ENCODE data around the gene RPL7A. TPM values are rescaled to one million over a fixed set of nuclear protein-coding genes. Genes with fewer than 3 reads are reported as not detected.

The RPL7A gene
- total and polyA plus RNA-seq, 2 of the 13 experiments (the other 11 are each of a cell fraction or from before 2014, with no cell fraction given): 2,401 to 2,938 TPM

DNA sequence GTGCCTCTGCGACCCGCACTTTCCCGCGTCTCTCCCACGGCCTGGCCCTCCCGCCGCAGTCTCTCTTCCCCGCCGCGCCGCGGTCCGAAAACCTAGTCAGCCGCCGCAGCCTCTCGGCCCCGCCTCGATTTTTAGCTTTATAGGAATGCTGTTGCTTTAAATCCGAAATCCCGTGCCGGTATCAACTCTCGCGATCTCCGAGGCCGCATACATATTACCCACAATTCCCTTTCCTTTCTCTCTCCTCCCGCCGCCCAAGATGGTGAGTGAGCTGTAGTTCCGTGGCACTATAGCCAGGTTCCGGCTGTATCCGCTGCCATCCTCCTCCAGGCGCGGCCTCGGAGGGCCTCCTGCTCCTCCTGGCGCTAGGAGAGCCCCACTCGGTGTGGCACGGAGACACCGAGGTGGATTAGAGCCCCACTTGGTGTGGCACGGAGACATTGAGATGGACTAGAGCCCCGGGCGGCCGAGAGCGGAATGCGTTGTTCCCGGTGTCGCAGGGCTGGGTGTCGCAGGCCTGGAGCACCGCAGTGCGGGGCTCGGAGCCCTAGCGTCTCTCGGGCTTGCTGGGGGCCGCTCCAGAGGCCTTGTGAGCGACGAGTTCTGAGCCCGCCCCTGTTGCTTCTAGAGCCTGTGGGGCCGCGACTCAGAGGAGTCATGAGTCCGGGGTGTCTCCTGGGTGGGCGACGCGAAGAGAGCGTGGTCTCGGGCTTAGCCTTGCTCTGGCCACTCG is at the start of gene RPL7A, which contains the start of gene MED22 (continued):
- TF ChIP-seq HNRNPL (IDR thresholded peaks at IDR 0.05; ENCODE audit: low read depth, low read length): 0 out of 2 replicates have a peak, but pooled peaks have one; percentile 54
- no peak for TF ChIP-seq SMARCC2 (IDR thresholded peaks at IDR 0.05)
- TF ChIP-seq, protein P1, sequence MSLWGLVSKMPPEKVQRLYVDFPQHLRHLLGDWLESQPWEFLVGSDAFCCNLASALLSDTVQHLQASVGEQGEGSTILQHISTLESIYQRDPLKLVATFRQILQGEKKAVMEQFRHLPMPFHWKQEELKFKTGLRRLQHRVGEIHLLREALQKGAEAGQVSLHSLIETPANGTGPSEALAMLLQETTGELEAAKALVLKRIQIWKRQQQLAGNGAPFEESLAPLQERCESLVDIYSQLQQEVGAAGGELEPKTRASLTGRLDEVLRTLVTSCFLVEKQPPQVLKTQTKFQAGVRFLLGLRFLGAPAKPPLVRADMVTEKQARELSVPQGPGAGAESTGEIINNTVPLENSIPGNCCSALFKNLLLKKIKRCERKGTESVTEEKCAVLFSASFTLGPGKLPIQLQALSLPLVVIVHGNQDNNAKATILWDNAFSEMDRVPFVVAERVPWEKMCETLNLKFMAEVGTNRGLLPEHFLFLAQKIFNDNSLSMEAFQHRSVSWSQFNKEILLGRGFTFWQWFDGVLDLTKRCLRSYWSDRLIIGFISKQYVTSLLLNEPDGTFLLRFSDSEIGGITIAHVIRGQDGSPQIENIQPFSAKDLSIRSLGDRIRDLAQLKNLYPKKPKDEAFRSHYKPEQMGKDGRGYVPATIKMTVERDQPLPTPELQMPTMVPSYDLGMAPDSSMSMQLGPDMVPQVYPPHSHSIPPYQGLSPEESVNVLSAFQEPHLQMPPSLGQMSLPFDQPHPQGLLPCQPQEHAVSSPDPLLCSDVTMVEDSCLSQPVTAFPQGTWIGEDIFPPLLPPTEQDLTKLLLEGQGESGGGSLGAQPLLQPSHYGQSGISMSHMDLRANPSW (CRISPR knock-in tag; IDR thresholded peaks at IDR 0.05; ENCODE audit: borderline replicate concordance): no peak
- TF ChIP-seq ZNF230 (CRISPR knock-in tag; IDR thresholded peaks at IDR 0.05): peak; percentile 66; the same call in 1 of the 2 replicates
- TF ChIP-seq RELA (CRISPR knock-in tag; IDR thresholded peaks at IDR 0.05): no peak
- TF ChIP-seq, protein P2, sequence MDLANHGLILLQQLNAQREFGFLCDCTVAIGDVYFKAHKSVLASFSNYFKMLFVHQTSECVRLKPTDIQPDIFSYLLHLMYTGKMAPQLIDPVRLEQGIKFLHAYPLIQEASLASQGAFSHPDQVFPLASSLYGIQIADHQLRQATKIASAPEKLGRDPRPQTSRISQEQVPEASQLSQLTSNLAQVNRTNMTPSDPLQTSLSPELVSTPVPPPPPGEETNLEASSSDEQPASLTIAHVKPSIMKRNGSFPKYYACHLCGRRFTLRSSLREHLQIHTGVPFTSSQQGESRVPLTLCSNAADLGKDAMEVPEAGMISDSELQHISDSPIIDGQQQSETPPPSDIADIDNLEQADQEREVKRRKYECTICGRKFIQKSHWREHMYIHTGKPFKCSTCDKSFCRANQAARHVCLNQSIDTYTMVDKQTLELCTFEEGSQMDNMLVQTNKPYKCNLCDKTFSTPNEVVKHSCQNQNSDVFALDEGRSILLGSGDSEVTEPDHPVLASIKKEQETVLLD (CRISPR knock-in tag; IDR thresholded peaks at IDR 0.05; ENCODE audit: low read depth): peak; percentile 58; the same call in 1 of the 2 replicates
- peak; percentile 76; the same call in 1 of the 2 replicates for TF ChIP-seq CBX5 (CRISPR knock-in tag; IDR thresholded peaks at IDR 0.05; ENCODE audit: borderline replicate concordance)
- no peak; the same call in 1 of the 2 replicates for TF ChIP-seq ZBTB3 (CRISPR knock-in tag; IDR thresholded peaks at IDR 0.05; ENCODE audit: borderline replicate concordance, low read depth)
- TF ChIP-seq ZNF432 (CRISPR knock-in tag; IDR thresholded peaks at IDR 0.05; ENCODE audit: borderline replicate concordance): no peak
- peak; percentile 74; the same call in 1 of the 2 replicates for TF ChIP-seq NFATC3 (CRISPR knock-in tag; IDR thresholded peaks at IDR 0.05)
- TF ChIP-seq, protein P3, sequence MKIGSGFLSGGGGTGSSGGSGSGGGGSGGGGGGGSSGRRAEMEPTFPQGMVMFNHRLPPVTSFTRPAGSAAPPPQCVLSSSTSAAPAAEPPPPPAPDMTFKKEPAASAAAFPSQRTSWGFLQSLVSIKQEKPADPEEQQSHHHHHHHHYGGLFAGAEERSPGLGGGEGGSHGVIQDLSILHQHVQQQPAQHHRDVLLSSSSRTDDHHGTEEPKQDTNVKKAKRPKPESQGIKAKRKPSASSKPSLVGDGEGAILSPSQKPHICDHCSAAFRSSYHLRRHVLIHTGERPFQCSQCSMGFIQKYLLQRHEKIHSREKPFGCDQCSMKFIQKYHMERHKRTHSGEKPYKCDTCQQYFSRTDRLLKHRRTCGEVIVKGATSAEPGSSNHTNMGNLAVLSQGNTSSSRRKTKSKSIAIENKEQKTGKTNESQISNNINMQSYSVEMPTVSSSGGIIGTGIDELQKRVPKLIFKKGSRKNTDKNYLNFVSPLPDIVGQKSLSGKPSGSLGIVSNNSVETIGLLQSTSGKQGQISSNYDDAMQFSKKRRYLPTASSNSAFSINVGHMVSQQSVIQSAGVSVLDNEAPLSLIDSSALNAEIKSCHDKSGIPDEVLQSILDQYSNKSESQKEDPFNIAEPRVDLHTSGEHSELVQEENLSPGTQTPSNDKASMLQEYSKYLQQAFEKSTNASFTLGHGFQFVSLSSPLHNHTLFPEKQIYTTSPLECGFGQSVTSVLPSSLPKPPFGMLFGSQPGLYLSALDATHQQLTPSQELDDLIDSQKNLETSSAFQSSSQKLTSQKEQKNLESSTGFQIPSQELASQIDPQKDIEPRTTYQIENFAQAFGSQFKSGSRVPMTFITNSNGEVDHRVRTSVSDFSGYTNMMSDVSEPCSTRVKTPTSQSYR (CRISPR knock-in tag; IDR thresholded peaks at IDR 0.05; ENCODE audit: borderline replicate concordance): no peak
- TF ChIP-seq RAD21 (CRISPR knock-in tag; IDR thresholded peaks at IDR 0.05): peak; percentile 25; the same call in 1 of the 2 replicates
- peak; percentile 57; the same call in 1 of the 2 replicates for TF ChIP-seq ZBTB7A (CRISPR knock-in tag; IDR thresholded peaks at IDR 0.05)
- TF ChIP-seq MAFF (IDR thresholded peaks at IDR 0.05; ENCODE audit: low read depth, low read length): no peak
- TF ChIP-seq, protein P4, sequence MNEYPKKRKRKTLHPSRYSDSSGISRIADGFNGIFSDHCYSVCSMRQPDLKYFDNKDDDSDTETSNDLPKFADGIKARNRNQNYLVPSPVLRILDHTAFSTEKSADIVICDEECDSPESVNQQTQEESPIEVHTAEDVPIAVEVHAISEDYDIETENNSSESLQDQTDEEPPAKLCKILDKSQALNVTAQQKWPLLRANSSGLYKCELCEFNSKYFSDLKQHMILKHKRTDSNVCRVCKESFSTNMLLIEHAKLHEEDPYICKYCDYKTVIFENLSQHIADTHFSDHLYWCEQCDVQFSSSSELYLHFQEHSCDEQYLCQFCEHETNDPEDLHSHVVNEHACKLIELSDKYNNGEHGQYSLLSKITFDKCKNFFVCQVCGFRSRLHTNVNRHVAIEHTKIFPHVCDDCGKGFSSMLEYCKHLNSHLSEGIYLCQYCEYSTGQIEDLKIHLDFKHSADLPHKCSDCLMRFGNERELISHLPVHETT (CRISPR knock-in tag; conservative IDR thresholded peaks at IDR 0.05): 0 out of 2 replicates have a peak, but pooled peaks have one; percentile 52
- TF ChIP-seq ZNF138 (CRISPR knock-in tag; IDR thresholded peaks at IDR 0.05; ENCODE audit: low read depth): peak; percentile 81
- no peak for TF ChIP-seq SYNCRIP (IDR thresholded peaks at IDR 0.05; ENCODE audit: insufficient read depth, low read depth, low read length)
- TF ChIP-seq CENPT (CRISPR knock-in tag; IDR thresholded peaks at IDR 0.05; ENCODE audit: low read depth): no peak
- no peak; the same call in 1 of the 2 replicates for TF ChIP-seq ZNF776 (CRISPR knock-in tag; IDR thresholded peaks at IDR 0.05)
- TF ChIP-seq EHMT2 (IDR thresholded peaks at IDR 0.05; ENCODE audit: borderline replicate concordance, low read depth, low read length): no peak

Measured in HepG2 (cell line).